AG09309 (cell line): ENCODE measurements around the gene PLEK.
"Not testable (repeated sequence)": the region's sequence is repeated elsewhere in the genome, so short reads cannot be mapped to it uniquely, and the experiment has no call there.

Experiments
- DNase-seq: peaks from one replicate; pipeline ENCODE4 v3.0.0-alpha.2; 2010; ENCODE audit warnings: low read depth
- H3K4me3 ChIP-seq: 2 replicates; pipeline ENCODE4 v1.5.1; 2011; ENCODE audit warnings: mild to moderate bottlenecking, low read depth, low read length, moderate library complexity; ENCODE audit not compliant: control insufficient read depth
- CTCF ChIP-seq: IDR thresholded peaks from 2 replicates; pipeline ENCODE4 v1.5.1; 2011; ENCODE audit warnings: mild to moderate bottlenecking, low read depth, low read length, inconsistent platforms; ENCODE audit not compliant: insufficient read depth, control insufficient read depth; ENCODE audit errors: missing control alignments

Gene PLEK

GRCh38 chr2:68371138-68371537 lies 6.1 kb downstream of the PLEK start:
- no peak for TF ChIP-seq CTCF
- H3K4me3 ChIP-seq: no peak overlapping the region
- DNase-seq: no peak

- TF ChIP-seq CTCF: no peak
- DNase-seq: no peak
- no peak overlapping the region for H3K4me3 ChIP-seq
These were observed 6.5 kb downstream of the PLEK start for GRCh38 chr2:68371581-68371980.

- no peak for TF ChIP-seq CTCF
- H3K4me3 ChIP-seq: no peak overlapping the region
- no peak for DNase-seq
These were observed 7.4 kb downstream of the PLEK start for GRCh38 chr2:68372485-68372884.

- TF ChIP-seq CTCF: no peak
- no peak for DNase-seq
- no peak overlapping the region for H3K4me3 ChIP-seq
These were observed 9.1 kb downstream of the PLEK start for GRCh38 chr2:68374184-68374583.

- no peak overlapping the region for H3K4me3 ChIP-seq
- no peak for TF ChIP-seq CTCF
- DNase-seq: no peak
These were observed 10.5 kb downstream of the PLEK start for GRCh38 chr2:68375582-68375981.

- no peak for DNase-seq
- no peak overlapping the region for H3K4me3 ChIP-seq
- TF ChIP-seq CTCF: no peak
These were observed 12.2 kb downstream of the PLEK start for GRCh38 chr2:68377137-68377780.

GRCh38 chr2:68378779-68379178 lies 13.7 kb downstream of the PLEK start:
- DNase-seq, H3K4me3 ChIP-seq: not testable (repeated sequence)
